Measurements from ENCODE around the gene AMZ1.

GRCh38 chr7:2698581-2699288 lies 10.7 kb downstream of the AMZ1 start:
- no peak for TF ChIP-seq EZH2phosphoT487 (IDR thresholded peaks at IDR 0.05; ENCODE audit: insufficient read depth, low read depth)
- TF ChIP-seq EZH2 (IDR thresholded peaks at IDR 0.05; ENCODE audit: insufficient read depth, poor library complexity, severe bottlenecking): no peak
